ENCODE results near the gene GCNT2. TPM values are rescaled to one million over a fixed set of nuclear protein-coding genes. Genes with fewer than 3 reads are reported as not detected.

The GCNT2 gene
- total RNA-seq, 1 experiment from 2014 or later, result 42.8 TPM

DNA sequence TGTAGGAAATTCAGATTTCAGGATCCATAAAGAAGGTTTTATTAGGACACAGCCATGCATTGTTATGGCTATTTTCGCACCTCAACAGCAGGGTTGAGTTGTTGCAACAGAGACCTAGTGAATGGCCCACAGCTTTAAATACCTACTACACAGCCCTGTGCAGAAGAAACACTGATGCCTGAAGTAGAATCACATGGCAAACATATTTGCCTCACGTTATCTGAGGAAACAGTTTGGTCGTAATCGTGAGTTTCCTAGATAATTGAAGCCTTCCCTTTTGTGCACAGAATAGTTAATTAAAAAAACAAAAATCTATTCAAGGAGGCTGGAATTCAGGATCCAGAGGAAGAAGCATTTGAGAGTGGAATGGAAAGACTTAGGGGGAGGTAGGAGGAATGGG, 55.1 kb downstream of the GCNT2 start:
- intact Hi-C loops (cut with micrococcal nuclease; ENCODE audit: unreplicated experiment) (no loop called here), in situ Hi-C loops (cut with HindIII; ENCODE audit: low pct_unique_long_range_greater_than_20kb, low sequenced_read_pairs) (no loop called here)
- Histone ChIP-seq H3K4me1 (ENCODE audit: control insufficient read depth, insufficient read depth, low read length) (peaks cover 4% of the 10 kb centered on the region), H3K9me3 (ENCODE audit: control insufficient read depth, insufficient read depth, low read depth, low read length) (no peaks in the 10 kb centered on the region), H3K36me3 (ENCODE audit: control insufficient read depth, insufficient read depth, low read length) (no peaks in the 10 kb centered on the region; the same call in 1 of the 2 replicates), H3K4me3 (ENCODE audit: low read depth in 2 of 2, low read length in 2 of 2) (no peak overlapping the region), H3K27ac (ENCODE audit: low read length) (no peak overlapping the region), H3K27me3 (ENCODE audit: control insufficient read depth, insufficient read depth, low read length) (no peaks in the 10 kb centered on the region)
- ATAC-seq, result no peak
- CTCF ChIA-PET, result no interaction called here
- TF ChIP-seq, protein P1, sequence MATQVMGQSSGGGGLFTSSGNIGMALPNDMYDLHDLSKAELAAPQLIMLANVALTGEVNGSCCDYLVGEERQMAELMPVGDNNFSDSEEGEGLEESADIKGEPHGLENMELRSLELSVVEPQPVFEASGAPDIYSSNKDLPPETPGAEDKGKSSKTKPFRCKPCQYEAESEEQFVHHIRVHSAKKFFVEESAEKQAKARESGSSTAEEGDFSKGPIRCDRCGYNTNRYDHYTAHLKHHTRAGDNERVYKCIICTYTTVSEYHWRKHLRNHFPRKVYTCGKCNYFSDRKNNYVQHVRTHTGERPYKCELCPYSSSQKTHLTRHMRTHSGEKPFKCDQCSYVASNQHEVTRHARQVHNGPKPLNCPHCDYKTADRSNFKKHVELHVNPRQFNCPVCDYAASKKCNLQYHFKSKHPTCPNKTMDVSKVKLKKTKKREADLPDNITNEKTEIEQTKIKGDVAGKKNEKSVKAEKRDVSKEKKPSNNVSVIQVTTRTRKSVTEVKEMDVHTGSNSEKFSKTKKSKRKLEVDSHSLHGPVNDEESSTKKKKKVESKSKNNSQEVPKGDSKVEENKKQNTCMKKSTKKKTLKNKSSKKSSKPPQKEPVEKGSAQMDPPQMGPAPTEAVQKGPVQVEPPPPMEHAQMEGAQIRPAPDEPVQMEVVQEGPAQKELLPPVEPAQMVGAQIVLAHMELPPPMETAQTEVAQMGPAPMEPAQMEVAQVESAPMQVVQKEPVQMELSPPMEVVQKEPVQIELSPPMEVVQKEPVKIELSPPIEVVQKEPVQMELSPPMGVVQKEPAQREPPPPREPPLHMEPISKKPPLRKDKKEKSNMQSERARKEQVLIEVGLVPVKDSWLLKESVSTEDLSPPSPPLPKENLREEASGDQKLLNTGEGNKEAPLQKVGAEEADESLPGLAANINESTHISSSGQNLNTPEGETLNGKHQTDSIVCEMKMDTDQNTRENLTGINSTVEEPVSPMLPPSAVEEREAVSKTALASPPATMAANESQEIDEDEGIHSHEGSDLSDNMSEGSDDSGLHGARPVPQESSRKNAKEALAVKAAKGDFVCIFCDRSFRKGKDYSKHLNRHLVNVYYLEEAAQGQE (IDR thresholded peaks at IDR 0.05; ENCODE audit: insufficient read depth in 1 of 2, low read depth in 2 of 2, low read length in 1 of 2), result no peak
- no peak for TF ChIP-seq TCF7L2 (IDR thresholded peaks at IDR 0.05; ENCODE audit: low read depth, low read length)
- TF ChIP-seq, protein P2, sequence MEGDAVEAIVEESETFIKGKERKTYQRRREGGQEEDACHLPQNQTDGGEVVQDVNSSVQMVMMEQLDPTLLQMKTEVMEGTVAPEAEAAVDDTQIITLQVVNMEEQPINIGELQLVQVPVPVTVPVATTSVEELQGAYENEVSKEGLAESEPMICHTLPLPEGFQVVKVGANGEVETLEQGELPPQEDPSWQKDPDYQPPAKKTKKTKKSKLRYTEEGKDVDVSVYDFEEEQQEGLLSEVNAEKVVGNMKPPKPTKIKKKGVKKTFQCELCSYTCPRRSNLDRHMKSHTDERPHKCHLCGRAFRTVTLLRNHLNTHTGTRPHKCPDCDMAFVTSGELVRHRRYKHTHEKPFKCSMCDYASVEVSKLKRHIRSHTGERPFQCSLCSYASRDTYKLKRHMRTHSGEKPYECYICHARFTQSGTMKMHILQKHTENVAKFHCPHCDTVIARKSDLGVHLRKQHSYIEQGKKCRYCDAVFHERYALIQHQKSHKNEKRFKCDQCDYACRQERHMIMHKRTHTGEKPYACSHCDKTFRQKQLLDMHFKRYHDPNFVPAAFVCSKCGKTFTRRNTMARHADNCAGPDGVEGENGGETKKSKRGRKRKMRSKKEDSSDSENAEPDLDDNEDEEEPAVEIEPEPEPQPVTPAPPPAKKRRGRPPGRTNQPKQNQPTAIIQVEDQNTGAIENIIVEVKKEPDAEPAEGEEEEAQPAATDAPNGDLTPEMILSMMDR (IDR thresholded peaks at IDR 0.05), result no peak
- no peak for TF ChIP-seq SIN3A (IDR thresholded peaks at IDR 0.05; ENCODE audit: borderline replicate concordance, insufficient read depth, low read depth, low read length)
- TF ChIP-seq POLR2AphosphoS5 (IDR thresholded peaks at IDR 0.05; ENCODE audit: low read depth, low read length), result no peak
- POLR2A ChIA-PET, result no interaction called here
- no peak for DNase-seq (ENCODE audit: low read depth, low spot score)
- no TSS peak for BruUV-seq (replicated peaks)

DNA sequence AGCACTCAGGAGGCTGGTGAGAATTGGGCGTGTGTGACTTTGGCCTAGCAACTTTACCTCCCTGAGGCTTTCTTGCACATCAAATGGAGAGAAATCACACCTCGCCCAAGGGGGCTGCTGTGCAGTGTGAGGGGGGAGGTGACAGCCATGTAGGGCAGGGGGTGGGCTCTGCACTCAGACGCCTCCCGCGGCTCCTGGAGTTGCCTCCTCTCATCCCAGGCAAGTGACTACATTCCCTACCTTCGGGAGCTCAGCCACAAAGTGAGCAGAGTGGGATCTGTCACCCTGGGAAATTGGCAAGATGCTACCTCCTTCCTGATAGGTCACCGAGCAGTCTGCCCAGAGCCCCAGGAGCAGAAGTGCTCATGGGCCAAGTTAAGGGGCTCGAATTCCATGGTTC, 56.0 kb downstream of the GCNT2 start:
- H3K4me1 ChIP-seq (ENCODE audit: control insufficient read depth, insufficient read depth, low read length), result peaks cover 4% of the 10 kb centered on the region
- DNase-seq (ENCODE audit: low read depth, low spot score) (no peak), ATAC-seq (no peak)
- TF ChIP-seq, protein P2 (IDR thresholded peaks at IDR 0.05), result no peak
- TF ChIP-seq, protein P1 (IDR thresholded peaks at IDR 0.05; ENCODE audit: insufficient read depth in 1 of 2, low read depth in 2 of 2, low read length in 1 of 2), result no peak
- TF ChIP-seq SIN3A (IDR thresholded peaks at IDR 0.05; ENCODE audit: borderline replicate concordance, insufficient read depth, low read depth, low read length) (no peak), POLR2AphosphoS5 (IDR thresholded peaks at IDR 0.05; ENCODE audit: low read depth, low read length) (no peak), TCF7L2 (IDR thresholded peaks at IDR 0.05; ENCODE audit: low read depth, low read length) (no peak)
- CTCF ChIA-PET, result no interaction called here
- intact Hi-C loops (cut with micrococcal nuclease; ENCODE audit: unreplicated experiment), result no loop called here
- no peaks in the 10 kb centered on the region for H3K9me3 ChIP-seq (ENCODE audit: control insufficient read depth, insufficient read depth, low read depth, low read length)
- H3K27me3 ChIP-seq (ENCODE audit: control insufficient read depth, insufficient read depth, low read length), result no peaks in the 10 kb centered on the region
- no peaks in the 10 kb centered on the region; the same call in 1 of the 2 replicates for H3K36me3 ChIP-seq (ENCODE audit: control insufficient read depth, insufficient read depth, low read length)
- POLR2A ChIA-PET, result no interaction called here
- H3K4me3 ChIP-seq (ENCODE audit: low read depth in 2 of 2, low read length in 2 of 2), result no peak overlapping the region
- in situ Hi-C loops (cut with HindIII; ENCODE audit: low pct_unique_long_range_greater_than_20kb, low sequenced_read_pairs), result no loop called here
- no peak overlapping the region for H3K27ac ChIP-seq (ENCODE audit: low read length)
- no TSS peak for BruUV-seq (replicated peaks)

All from Panc1 (cell line).